GM19035 (cell line): Measurements from ENCODE around the gene C1QL1.
"Not testable (repeated sequence)": the region's sequence is repeated elsewhere in the genome, so short reads cannot be mapped to it uniquely, and the experiment has no call there.

ENCODE experiments used
- ATAC-seq: cut with Tn5 transposase; IDR thresholded peaks from one replicate; pipeline ENCODE4 v1.9.1; 2021; ENCODE audit not compliant: unreplicated experiment

C1QL1 gene

GRCh38 chr17:44965481-44966234, 2.4 kb downstream of the C1QL1 start:
- no peak for ATAC-seq

- no peak for ATAC-seq
Observed at GRCh38 chr17:44961921-44962350, 6.2 kb downstream of the C1QL1 start.

GRCh38 chr17:44960691-44961090, 7.4 kb downstream of the C1QL1 start:
- no peak for ATAC-seq

GRCh38 chr17:44959821-44960531, 8.1 kb downstream of the C1QL1 start:
- ATAC-seq: no peak

- ATAC-seq: no peak
Observed at GRCh38 chr17:44956998-44957981, 10.8 kb downstream of the C1QL1 start.

GRCh38 chr17:44955674-44956425, 12.3 kb downstream of the C1QL1 start:
- no peak for ATAC-seq

- ATAC-seq: no peak
Observed at GRCh38 chr17:44952946-44953475, 15.1 kb downstream of the C1QL1 start.

GRCh38 chr17:44948315-44948795, 19.7 kb downstream of the C1QL1 start:
- ATAC-seq: no peak

GRCh38 chr17:44947461-44948314, 20.4 kb downstream of the C1QL1 start, which contains the start of gene KIF18B:
Gene KIF18B, minus strand, starts transcription at chr17:44947773. Its CDS starts 11,429 bp downstream, at chr17:44936344.
- peak; percentile 96 for ATAC-seq

- not testable (repeated sequence) for ATAC-seq
Observed at GRCh38 chr17:44945652-44946051, 22.5 kb downstream of the C1QL1 start.

GRCh38 chr17:44942456-44942855, 25.6 kb downstream of the C1QL1 start:
- no peak for ATAC-seq

- no peak for ATAC-seq
Observed at GRCh38 chr17:44941712-44942331, 26.3 kb downstream of the C1QL1 start.

GRCh38 chr17:44940768-44941167, 27.3 kb downstream of the C1QL1 start:
- ATAC-seq: no peak

- no peak for ATAC-seq
Observed at GRCh38 chr17:44940317-44940716, 27.8 kb downstream of the C1QL1 start.

- ATAC-seq: no peak
Observed at GRCh38 chr17:44935116-44935515, 33.0 kb downstream of the C1QL1 start.

- ATAC-seq: no peak
Observed at GRCh38 chr17:44934745-44935105, 33.4 kb downstream of the C1QL1 start.

GRCh38 chr17:44933824-44934744, 34.0 kb downstream of the C1QL1 start:
- no peak for ATAC-seq

- ATAC-seq: no peak
Observed at GRCh38 chr17:44932787-44933097, 35.4 kb downstream of the C1QL1 start.
